Suppressor macrophage treated with lipopolysaccharide for 4 hours (primary cell): ENCODE results near the gene KRTAP22-1.

Source experiments
- DNase-seq: peaks from one replicate; pipeline ENCODE4 v3.0.0-alpha.2; 2020

Gene KRTAP22-1

GRCh38 chr21:30600787-30601186 is at the start of gene KRTAP22-1:
Gene KRTAP22-1, plus strand, starts transcription at chr21:30601087.
- no peak for DNase-seq

GRCh38 chr21:30552782-30553181 is 48.1 kb upstream of the KRTAP22-1 start:
- DNase-seq = no peak

- no peak for DNase-seq
These were observed 45.8 kb upstream of the KRTAP22-1 start for GRCh38 chr21:30555095-30555494.

- no peak for DNase-seq
These were observed 39.5 kb upstream of the KRTAP22-1 start, which contains the start of gene KRTAP19-7 for GRCh38 chr21:30561264-30561895. Gene KRTAP19-7, minus strand, starts transcription at chr21:30561314. Its CDS starts 25 bp downstream, at chr21:30561289.

- DNase-seq = no peak
These were observed 38.9 kb upstream of the KRTAP22-1 start for GRCh38 chr21:30561957-30562356.

- no peak for DNase-seq
These were observed 37.8 kb upstream of the KRTAP22-1 start for GRCh38 chr21:30563072-30563471.

- DNase-seq = no peak
These were observed 37.3 kb upstream of the KRTAP22-1 start for GRCh38 chr21:30563630-30564029.

GRCh38 chr21:30567617-30568016 is 33.3 kb upstream of the KRTAP22-1 start:
- DNase-seq = no peak

GRCh38 chr21:30577766-30578165 is 23.1 kb upstream of the KRTAP22-1 start:
- no peak for DNase-seq

GRCh38 chr21:30579346-30579745 is 21.5 kb upstream of the KRTAP22-1 start:
- DNase-seq = no peak

GRCh38 chr21:30580132-30580531 is 20.8 kb upstream of the KRTAP22-1 start:
- DNase-seq = no peak

GRCh38 chr21:30582870-30583269 is 18.0 kb upstream of the KRTAP22-1 start:
- DNase-seq = no peak

- DNase-seq = no peak
These were observed 10.6 kb upstream of the KRTAP22-1 start, which contains the start of gene KRTAP22-2 for GRCh38 chr21:30590297-30590696. Gene KRTAP22-2, minus strand, starts transcription at chr21:30590397.

GRCh38 chr21:30592140-30592539 is 8.7 kb upstream of the KRTAP22-1 start, which contains the start of gene KRTAP6-3:
Gene KRTAP6-3, plus strand, starts transcription at chr21:30592440. Its CDS starts 6 bp downstream, at chr21:30592446.
- no peak for DNase-seq

- no peak for DNase-seq
These were observed 2.1 kb upstream of the KRTAP22-1 start, which contains the start of gene KRTAP6-2 for GRCh38 chr21:30598802-30599201. Gene KRTAP6-2, minus strand, starts transcription at chr21:30598902. Its CDS starts 28 bp downstream, at chr21:30598874.

- DNase-seq = no peak
These were observed 5.1 kb downstream of the KRTAP22-1 start for GRCh38 chr21:30605968-30606367.

GRCh38 chr21:30612132-30612531 is 11.2 kb downstream of the KRTAP22-1 start:
- DNase-seq = no peak

- no peak for DNase-seq
These were observed 12.9 kb downstream of the KRTAP22-1 start, which contains the start of gene KRTAP6-1 for GRCh38 chr21:30613836-30614235. Gene KRTAP6-1, minus strand, starts transcription at chr21:30613930. Its CDS starts 26 bp downstream, at chr21:30613904.

GRCh38 chr21:30615199-30615598 is 14.3 kb downstream of the KRTAP22-1 start:
- DNase-seq = no peak

- DNase-seq = no peak
These were observed 15.2 kb downstream of the KRTAP22-1 start, which contains the start of gene KRTAP20-1 for GRCh38 chr21:30616125-30616524. Gene KRTAP20-1, plus strand, starts transcription at chr21:30616425. Its CDS starts 30 bp downstream, at chr21:30616455.

- DNase-seq = no peak
These were observed 19.2 kb downstream of the KRTAP22-1 start for GRCh38 chr21:30620080-30620479.

- no peak for DNase-seq
These were observed 19.6 kb downstream of the KRTAP22-1 start, which contains the start of gene KRTAP20-4 for GRCh38 chr21:30620522-30620921. Gene KRTAP20-4, plus strand, starts transcription at chr21:30620627.

- DNase-seq = no peak
These were observed 22.5 kb downstream of the KRTAP22-1 start for GRCh38 chr21:30623362-30623761.

GRCh38 chr21:30625449-30626165 is 24.7 kb downstream of the KRTAP22-1 start:
- DNase-seq = no peak
